Motor neuron (in vitro differentiated cells): ENCODE measurements around the gene TMEM18. TPM values are rescaled to one million over a fixed set of nuclear protein-coding genes. Genes with fewer than 3 reads are reported as not detected.

Experiments used
- ATAC-seq, 8 experiments: fragments of 200-7000 bp; cut with Tn5 transposase; replicated peaks in 6 of 8; 2 replicates each; pipeline ENCODE4 v1.8.0; 2021; ENCODE audit warnings: mild to moderate bottlenecking in 8 of 8, moderate library complexity in 8 of 8
- H3K27ac ChIP-seq, 2 donors: fragments of 250-450 bp; sonication (Bioruptor Pico); 2 replicates each; pipeline ENCODE4 v1.9.0; 2021; ENCODE audit warnings: antibody characterized with exemption in 2 of 2, mild to moderate bottlenecking in 2 of 2, moderate library complexity in 1 of 2
- H3K4me1 ChIP-seq, 2 donors: fragments of 250-450 bp; sonication (Bioruptor Pico); replicated peaks in 1 of 2; 2 replicates each; pipeline ENCODE4 v1.6.1; 2021; ENCODE audit warnings: antibody characterized with exemption in 2 of 2, mild to moderate bottlenecking in 2 of 2, moderate library complexity in 1 of 2
- H3K4me3 ChIP-seq, 5 donors: fragments of 250-450 bp; sonication (Bioruptor Pico); 2 replicates each; pipeline ENCODE4 v1.9.0; 2021; ENCODE audit warnings: antibody characterized with exemption in 5 of 5, mild to moderate bottlenecking in 5 of 5, moderate library complexity in 4 of 5
- WGBS, 10 experiments: fragments of 450-650 bp; shearing (Covaris generic); methylation state at CpG; one replicate each; pipeline ENCODE4 v1.0.0; 2022; 5-methylcytosine and 5-hydroxymethylcytosine counted together
- in situ Hi-C, 9 experiments: fragments of 400-800 bp; cut with MboI; loops; one replicate each; pipeline ENCODE4 v1.15.0; 2021; ENCODE audit warnings: low sequenced_read_pairs in 9 of 9, low pct_unique_long_range_greater_than_20kb in 2 of 9; ENCODE audit not compliant: unreplicated experiment in 9 of 9
- total RNA-seq, 8 experiments: library from RNA; unstranded; fragments of 300-600 nt; gene quantifications; 2 replicates each; pipeline versions ENCODE4 v1.2.3 to v1.2.4, GENCODE V29; 2022

TMEM18 gene
- total RNA-seq, 8 experiments from 2014 or later, result 10.5 to 16.0 (median 13.3) TPM

GRCh38 chr2:676647-677055 lies 555 bp downstream of the TMEM18 start:
- Histone ChIP-seq H3K4me3 (peak overlapping the region; percentile 67 to 88 (median 72)), H3K4me1 (peaks cover 17 to 19% of the 10 kb centered on the region in 2 donors), H3K27ac (peak overlapping the region; percentile 61 to 76)
- in situ Hi-C loops, result no loop called here
- peak; percentile 71 to 86 (median 85) for ATAC-seq
- WGBS, 10 experiments, result 2% methylated on average over 9 of the region's 46 CpGs; no CpG with 5 or more reads in 9 of the 10 experiments

- peak overlapping the region; percentile 61 to 76 for H3K27ac ChIP-seq
- peak overlapping the region; percentile 67 to 88 (median 72) for H3K4me3 ChIP-seq
- in situ Hi-C loops, result no loop called here
- H3K4me1 ChIP-seq, result peaks cover 12 to 15% of the 10 kb centered on the region in 2 donors
- ATAC-seq, result peak; percentile 42 to 64 (median 49)
- WGBS, 10 experiments, result 0 to 65% (median 35%) methylated on average over 1 to 5 of the region's 21 CpGs; no CpG with 5 or more reads in 4 of the 10 experiments
Measured at GRCh38 chr2:675982-676646, 1.1 kb downstream of the TMEM18 start.

GRCh38 chr2:675460-675859 lies 1.7 kb downstream of the TMEM18 start:
- 80 to 92% (median 83%) methylated on average over 1 to 5 of the region's 9 CpGs; no CpG with 5 or more reads in 6 of the 10 experiments for whole genome bisulfite sequencing, 10 experiments
- no peak for ATAC-seq
- no peak overlapping the region for H3K27ac ChIP-seq
- in situ Hi-C loops, result no loop called here
- H3K4me1 ChIP-seq, result peaks cover 6 to 11% of the 10 kb centered on the region in 2 donors
- peak overlapping the region in 1 of 5 donors; percentile 88 for H3K4me3 ChIP-seq

- no peak overlapping the region for H3K27ac ChIP-seq
- WGBS, 10 experiments, result 75 to 100% (median 80%) methylated on average over 1 to 4 of the region's 4 CpGs; no CpG with 5 or more reads in 3 of the 10 experiments
- in situ Hi-C loops, result no loop called here
- ATAC-seq, result no peak
- peaks cover 6 to 7% of the 10 kb centered on the region in 2 donors for H3K4me1 ChIP-seq
- no peak overlapping the region for H3K4me3 ChIP-seq
Measured at GRCh38 chr2:675051-675450, 2.2 kb downstream of the TMEM18 start.

GRCh38 chr2:674321-674985 lies 2.8 kb downstream of the TMEM18 start:
- 33 to 100% (median 67%) methylated on average over 2 to 6 of the region's 9 CpGs; no CpG with 5 or more reads in 2 of the 10 experiments for WGBS, 10 experiments
- peaks cover 6% of the 10 kb centered on the region in 2 donors for H3K4me1 ChIP-seq
- no peak overlapping the region for H3K4me3 ChIP-seq
- ATAC-seq, result no peak
- H3K27ac ChIP-seq, result no peak overlapping the region
- in situ Hi-C loops, result no loop called here

GRCh38 chr2:673615-674320 lies 3.4 kb downstream of the TMEM18 start:
- 20 to 83% (median 60%) methylated on average over 1 to 2 of the region's 7 CpGs; no CpG with 5 or more reads in 5 of the 10 experiments for WGBS, 10 experiments
- Histone ChIP-seq H3K27ac (no peak overlapping the region), H3K4me1 (peaks cover 6% of the 10 kb centered on the region in 2 donors), H3K4me3 (no peak overlapping the region)
- in situ Hi-C loops, result no loop called here
- no peak for ATAC-seq

- in situ Hi-C loops, result no loop called here
- H3K27ac ChIP-seq, result no peak overlapping the region
Measured at GRCh38 chr2:673016-673415, 4.2 kb downstream of the TMEM18 start.

GRCh38 chr2:672606-672905 lies 4.7 kb downstream of the TMEM18 start:
- Histone ChIP-seq H3K4me1 (peaks cover 3 to 6% of the 10 kb centered on the region in 2 donors), H3K27ac (no peak overlapping the region), H3K4me3 (no peak overlapping the region)
- 81 to 100% (median 100%) methylated on average over 1 to 6 of the region's 13 CpGs; no CpG with 5 or more reads in 3 of the 10 experiments for WGBS, 10 experiments
- in situ Hi-C loops, result no loop called here
- no peak for ATAC-seq

More at GRCh38 chr2:673016-673415, 4.2 kb downstream of the TMEM18 start:
- H3K4me1 ChIP-seq, result peaks cover 3 to 6% of the 10 kb centered on the region in 2 donors
- H3K4me3 ChIP-seq, result no peak overlapping the region
- WGBS, 10 experiments, result 82 to 100% (median 98%) methylated on average over 1 to 3 of the region's 9 CpGs; no CpG with 5 or more reads in 6 of the 10 experiments
- ATAC-seq, result no peak

GRCh38 chr2:671787-672605 lies 5.2 kb downstream of the TMEM18 start:
- H3K4me3 ChIP-seq, result no peak overlapping the region
- in situ Hi-C loops, result no loop called here
- ATAC-seq, result no peak
- WGBS, 10 experiments, result 77 to 93% (median 90%) methylated on average over 3 to 5 of the region's 18 CpGs; no CpG with 5 or more reads in 6 of the 10 experiments
- H3K4me1 ChIP-seq, result peaks cover 3 to 6% of the 10 kb centered on the region in 2 donors
- no peak overlapping the region for H3K27ac ChIP-seq

- Histone ChIP-seq H3K27ac (no peak overlapping the region), H3K4me1 (peaks cover 3 to 6% of the 10 kb centered on the region in 2 donors), H3K4me3 (no peak overlapping the region)
- no peak for ATAC-seq
- WGBS, 10 experiments, result 80% methylated on average over 1 of the region's 9 CpGs; no CpG with 5 or more reads in 8 of the 10 experiments
- in situ Hi-C loops, result no loop called here
Measured at GRCh38 chr2:671072-671471, 6.1 kb downstream of the TMEM18 start.

- ATAC-seq, result peak in 1 of 8 experiments; percentile 4
- WGBS, 10 experiments, result 74 to 100% (median 95%) methylated on average over 3 to 8 of the region's 18 CpGs; no CpG with 5 or more reads in 5 of the 10 experiments
- in situ Hi-C loops, result no loop called here
- peaks cover under 1 to 3% of the 10 kb centered on the region in 2 donors for H3K4me1 ChIP-seq
- H3K4me3 ChIP-seq, result no peak overlapping the region
- no peak overlapping the region for H3K27ac ChIP-seq
Measured at GRCh38 chr2:670637-671036, 6.6 kb downstream of the TMEM18 start.

- WGBS, 10 experiments, result 0 to 95% (median 82%) methylated on average over 1 to 7 of the region's 7 CpGs; no CpG with 5 or more reads in 2 of the 10 experiments
Measured at GRCh38 chr2:669323-669722, 7.9 kb downstream of the TMEM18 start.

More at GRCh38 chr2:669323-669722, 7.9 kb downstream of the TMEM18 start:
- ATAC-seq, result no peak
- Histone ChIP-seq H3K4me3 (no peak overlapping the region), H3K4me1 (no peaks in the 10 kb centered on the region), H3K27ac (no peak overlapping the region)
- in situ Hi-C loops, result no loop called here
